ENCODE results near the gene RTN1.

Gene RTN1

GRCh38 chr14:59777006-59777579 lies 93.5 kb downstream of the RTN1 start:
- H3K4me3 ChIP-seq (ENCODE audit: low read depth, low read length) = no peak overlapping the region
- TF ChIP-seq CTCF (IDR thresholded peaks at IDR 0.05; ENCODE audit: insufficient read depth, low read depth, low read length, missing control alignments) = no peak
- no peak for DNase-seq (ENCODE audit: low read depth)

DNA sequence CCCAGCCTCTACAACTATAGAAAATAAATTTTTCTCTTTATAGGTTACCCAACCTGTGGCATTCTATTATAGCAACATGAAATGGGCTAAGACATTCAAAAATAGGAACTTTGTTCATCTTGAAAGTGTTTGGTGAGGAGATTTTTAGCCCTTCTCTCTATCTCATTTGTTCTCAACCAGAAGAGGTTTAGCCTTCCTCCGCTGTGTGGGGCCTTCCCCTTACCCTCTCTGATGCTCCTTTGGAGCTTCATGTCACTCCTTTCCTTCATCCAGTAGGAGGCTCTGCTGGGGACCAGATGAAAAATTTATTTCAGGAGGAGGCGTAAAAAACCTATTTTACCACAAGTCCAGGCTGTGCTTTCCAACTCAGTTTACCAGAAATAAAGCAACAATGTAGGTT lies 94.1 kb downstream of the RTN1 start:
- H3K4me3 ChIP-seq (ENCODE audit: low read depth, low read length) = no peak overlapping the region
- TF ChIP-seq CTCF (IDR thresholded peaks at IDR 0.05; ENCODE audit: insufficient read depth, low read depth, low read length, missing control alignments) = no peak
- DNase-seq (ENCODE audit: low read depth) = no peak

- no peak for DNase-seq (ENCODE audit: low read depth)
- no peak overlapping the region for H3K4me3 ChIP-seq (ENCODE audit: low read depth, low read length)
- no peak for TF ChIP-seq CTCF (IDR thresholded peaks at IDR 0.05; ENCODE audit: insufficient read depth, low read depth, low read length, missing control alignments)
These were observed 98.3 kb downstream of the RTN1 start for GRCh38 chr14:59772233-59772632.

- no peak for DNase-seq (ENCODE audit: low read depth)
- TF ChIP-seq CTCF (IDR thresholded peaks at IDR 0.05; ENCODE audit: insufficient read depth, low read depth, low read length, missing control alignments) = no peak
- H3K4me3 ChIP-seq (ENCODE audit: low read depth, low read length) = no peak overlapping the region
These were observed 99.0 kb downstream of the RTN1 start for GRCh38 chr14:59771577-59771976.

- H3K4me3 ChIP-seq (ENCODE audit: low read depth, low read length) = no peak overlapping the region
- TF ChIP-seq CTCF (IDR thresholded peaks at IDR 0.05; ENCODE audit: insufficient read depth, low read depth, low read length, missing control alignments) = no peak
- no peak for DNase-seq (ENCODE audit: low read depth)
These were observed 101.0 kb downstream of the RTN1 start for GRCh38 chr14:59769586-59769985.

- no peak for DNase-seq (ENCODE audit: low read depth)
- TF ChIP-seq CTCF (IDR thresholded peaks at IDR 0.05; ENCODE audit: insufficient read depth, low read depth, low read length, missing control alignments) = no peak
- no peak overlapping the region for H3K4me3 ChIP-seq (ENCODE audit: low read depth, low read length)
These were observed 101.7 kb downstream of the RTN1 start for GRCh38 chr14:59768855-59769375.

DNA sequence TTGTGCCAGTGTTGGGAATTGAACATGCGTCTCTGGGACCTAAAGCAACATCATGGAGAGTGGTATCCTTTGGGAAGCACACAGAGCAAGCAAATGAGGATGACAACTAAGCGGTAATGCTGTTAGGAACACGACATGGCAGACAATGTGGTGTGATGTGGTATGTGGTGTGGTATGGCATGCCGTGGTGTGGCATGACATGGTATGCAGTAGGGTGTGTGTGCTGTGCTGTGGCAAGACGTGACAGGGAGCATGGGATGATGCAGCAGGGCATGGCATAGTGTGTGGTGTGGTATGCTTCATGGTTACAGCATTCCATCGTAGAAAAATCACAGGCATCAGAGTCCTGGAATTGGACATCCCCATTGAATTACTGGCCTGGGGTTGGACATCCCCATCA lies 108.7 kb downstream of the RTN1 start:
- TF ChIP-seq CTCF (IDR thresholded peaks at IDR 0.05; ENCODE audit: insufficient read depth, low read depth, low read length, missing control alignments) = no peak
- H3K4me3 ChIP-seq (ENCODE audit: low read depth, low read length) = no peak overlapping the region
- DNase-seq (ENCODE audit: low read depth) = no peak
